KMS-11 (cell line): ENCODE data around the gene COL10A1.

Experiments
- H2AFZ ChIP-seq: fragments of 200-600 bp; sonication (generic); 2 replicates; pipeline ENCODE4 v1.6.1; 2016; ENCODE audit warnings: antibody characterized with exemption, mixed run types, low read depth
- H3K27ac ChIP-seq: fragments of 200-600 bp; sonication (generic); 2 replicates; pipeline ENCODE4 v1.6.1; 2016; ENCODE audit warnings: mild to moderate bottlenecking, mixed run types
- H3K27me3 ChIP-seq: fragments of 200-600 bp; sonication (generic); 2 replicates; pipeline ENCODE4 v1.6.1; 2017; ENCODE audit warnings: mild to moderate bottlenecking, low read depth, mixed run types, moderate library complexity; ENCODE audit not compliant: insufficient read depth
- H3K36me3 ChIP-seq: fragments of 200-600 bp; sonication (generic); 2 replicates; pipeline ENCODE4 v1.6.1; 2017; ENCODE audit warnings: mild to moderate bottlenecking, mixed run types; ENCODE audit not compliant: insufficient read depth
- H3K4me1 ChIP-seq: fragments of 200-600 bp; sonication (generic); 2 replicates; pipeline ENCODE4 v1.6.1; 2016; ENCODE audit warnings: mild to moderate bottlenecking, low read depth, mixed run types; ENCODE audit not compliant: poor library complexity, severe bottlenecking
- H3K4me2 ChIP-seq: fragments of 200-600 bp; sonication (generic); 2 replicates; pipeline ENCODE4 v1.7.0; 2016; ENCODE audit warnings: mild to moderate bottlenecking, mixed run types
- H3K4me3 ChIP-seq: fragments of 200-600 bp; sonication (generic); IDR thresholded peaks from 2 replicates; pipeline ENCODE4 v1.6.1; 2017; ENCODE audit warnings: low read depth, low read length, mixed read lengths; ENCODE audit not compliant: insufficient read depth
- H3K79me2 ChIP-seq: fragments of 200-600 bp; sonication (generic); 2 replicates; pipeline ENCODE4 v1.6.1; 2016; ENCODE audit warnings: low read depth, mixed run types; ENCODE audit not compliant: insufficient read depth
- H3K9ac ChIP-seq: fragments of 200-600 bp; sonication (generic); 2 replicates; pipeline ENCODE4 v1.6.1; 2016; ENCODE audit warnings: mild to moderate bottlenecking, mixed run types
- H4K20me1 ChIP-seq: fragments of 200-600 bp; sonication (generic); 2 replicates; pipeline ENCODE4 v1.6.1; 2016; ENCODE audit warnings: mild to moderate bottlenecking, mixed run types; ENCODE audit not compliant: insufficient read depth
- TF ChIP-seq, protein P1 (sequence below): fragments of 200-600 bp; sonication (generic); conservative IDR thresholded peaks from 2 replicates; pipeline ENCODE4 v1.6.1; 2017; ENCODE audit warnings: low read depth, mild to moderate bottlenecking, antibody characterized with exemption, low read length, moderate library complexity, mixed read lengths

The COL10A1 gene

DNA sequence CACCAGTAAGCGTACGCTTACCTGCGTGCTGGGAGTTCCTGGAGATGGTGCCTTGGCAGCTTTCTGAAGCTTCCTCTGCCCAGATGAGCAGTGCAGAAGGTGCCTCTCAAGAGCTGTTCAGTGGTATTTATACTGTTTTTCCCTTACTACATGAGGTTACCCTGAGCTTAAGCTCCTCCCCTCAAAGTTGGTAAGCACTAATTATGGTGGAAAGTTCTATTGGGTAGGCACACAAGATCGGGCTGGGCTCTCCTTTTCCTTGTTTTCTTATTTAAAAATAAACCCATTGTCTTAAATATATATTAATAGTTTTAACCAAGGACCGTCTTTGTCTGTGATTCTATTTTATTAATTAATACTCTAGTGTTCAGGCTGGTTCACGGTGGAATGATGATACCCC, at the start of gene COL10A1:
Gene COL10A1, minus strand, starts transcription at position 101 of the 400 bp plus-strand sequence. CDS start 640 bp downstream, outside the sequence.
- H2AFZ ChIP-seq: no peak within 1 kb of the TSS
- H3K4me3 ChIP-seq: no peak within 1 kb of the TSS
- no peak within 1 kb of the TSS for H3K9ac ChIP-seq
- no peaks in the 10 kb centered on the region for H3K79me2 ChIP-seq
- H4K20me1 ChIP-seq: no peaks in the 10 kb centered on the region
- no peaks in the 10 kb centered on the region for H3K27me3 ChIP-seq
- H3K27ac ChIP-seq: no peak within 1 kb of the TSS
- no peak within 1 kb of the TSS for H3K4me2 ChIP-seq
- no peaks in the 10 kb centered on the region for H3K36me3 ChIP-seq
- no peaks in the 10 kb centered on the region for H3K4me1 ChIP-seq
- TF ChIP-seq, protein P1, sequence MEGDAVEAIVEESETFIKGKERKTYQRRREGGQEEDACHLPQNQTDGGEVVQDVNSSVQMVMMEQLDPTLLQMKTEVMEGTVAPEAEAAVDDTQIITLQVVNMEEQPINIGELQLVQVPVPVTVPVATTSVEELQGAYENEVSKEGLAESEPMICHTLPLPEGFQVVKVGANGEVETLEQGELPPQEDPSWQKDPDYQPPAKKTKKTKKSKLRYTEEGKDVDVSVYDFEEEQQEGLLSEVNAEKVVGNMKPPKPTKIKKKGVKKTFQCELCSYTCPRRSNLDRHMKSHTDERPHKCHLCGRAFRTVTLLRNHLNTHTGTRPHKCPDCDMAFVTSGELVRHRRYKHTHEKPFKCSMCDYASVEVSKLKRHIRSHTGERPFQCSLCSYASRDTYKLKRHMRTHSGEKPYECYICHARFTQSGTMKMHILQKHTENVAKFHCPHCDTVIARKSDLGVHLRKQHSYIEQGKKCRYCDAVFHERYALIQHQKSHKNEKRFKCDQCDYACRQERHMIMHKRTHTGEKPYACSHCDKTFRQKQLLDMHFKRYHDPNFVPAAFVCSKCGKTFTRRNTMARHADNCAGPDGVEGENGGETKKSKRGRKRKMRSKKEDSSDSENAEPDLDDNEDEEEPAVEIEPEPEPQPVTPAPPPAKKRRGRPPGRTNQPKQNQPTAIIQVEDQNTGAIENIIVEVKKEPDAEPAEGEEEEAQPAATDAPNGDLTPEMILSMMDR: no peak

DNA sequence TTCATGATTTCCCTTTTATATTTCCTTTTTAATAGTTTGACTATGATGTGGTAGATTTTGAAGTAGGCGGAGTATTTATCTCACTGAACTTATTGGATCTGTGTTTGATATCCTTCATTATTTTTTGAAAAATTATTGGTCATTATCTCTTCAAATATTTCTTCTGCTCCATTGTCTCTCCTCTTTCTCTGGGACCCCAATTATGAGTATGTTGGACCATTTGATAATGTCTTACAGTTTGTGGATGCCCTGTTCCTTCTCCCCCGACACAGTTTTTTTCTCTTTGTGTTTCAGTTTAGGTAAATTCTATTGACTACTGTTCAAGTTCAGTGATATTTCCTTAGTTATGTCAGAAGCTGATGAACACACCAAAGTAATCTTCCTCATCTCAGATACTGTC, 49.4 kb upstream of the COL10A1 start:
- Histone ChIP-seq H3K4me2 (no peak overlapping the region), H3K9ac (no peak overlapping the region), H3K4me1 (no peaks in the 10 kb centered on the region), H3K4me3 (no peak overlapping the region), H2AFZ (no peak overlapping the region), H4K20me1 (no peaks in the 10 kb centered on the region), H3K27me3 (no peaks in the 10 kb centered on the region), H3K27ac (no peak overlapping the region), H3K36me3 (no peaks in the 10 kb centered on the region), H3K79me2 (no peaks in the 10 kb centered on the region)
- TF ChIP-seq, protein P1: no peak

DNA sequence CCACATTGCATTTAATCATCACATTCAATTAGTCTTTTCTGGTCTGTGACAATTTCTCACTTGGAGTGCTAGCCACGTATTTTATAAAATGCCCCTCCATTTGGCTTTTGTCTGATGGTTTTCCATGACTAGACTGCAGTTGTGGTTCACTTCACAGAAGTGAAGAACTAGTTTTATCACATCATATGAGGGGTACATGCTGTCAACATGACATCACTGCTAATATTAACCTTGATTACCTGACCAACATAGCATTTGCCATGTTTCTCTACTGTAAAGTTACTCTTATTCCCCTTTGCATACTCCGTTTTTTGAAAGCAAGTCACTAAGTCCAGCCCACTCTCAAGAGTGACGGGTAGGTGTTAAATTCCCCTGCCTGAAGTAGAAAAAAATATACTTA, 48.0 kb upstream of the COL10A1 start:
- Histone ChIP-seq H2AFZ (no peak overlapping the region), H3K4me2 (no peak overlapping the region), H3K36me3 (no peaks in the 10 kb centered on the region), H3K27me3 (no peaks in the 10 kb centered on the region), H3K9ac (no peak overlapping the region), H3K4me3 (no peak overlapping the region), H3K4me1 (no peaks in the 10 kb centered on the region), H4K20me1 (no peaks in the 10 kb centered on the region), H3K27ac (no peak overlapping the region), H3K79me2 (no peaks in the 10 kb centered on the region)
- TF ChIP-seq, protein P1: no peak

DNA sequence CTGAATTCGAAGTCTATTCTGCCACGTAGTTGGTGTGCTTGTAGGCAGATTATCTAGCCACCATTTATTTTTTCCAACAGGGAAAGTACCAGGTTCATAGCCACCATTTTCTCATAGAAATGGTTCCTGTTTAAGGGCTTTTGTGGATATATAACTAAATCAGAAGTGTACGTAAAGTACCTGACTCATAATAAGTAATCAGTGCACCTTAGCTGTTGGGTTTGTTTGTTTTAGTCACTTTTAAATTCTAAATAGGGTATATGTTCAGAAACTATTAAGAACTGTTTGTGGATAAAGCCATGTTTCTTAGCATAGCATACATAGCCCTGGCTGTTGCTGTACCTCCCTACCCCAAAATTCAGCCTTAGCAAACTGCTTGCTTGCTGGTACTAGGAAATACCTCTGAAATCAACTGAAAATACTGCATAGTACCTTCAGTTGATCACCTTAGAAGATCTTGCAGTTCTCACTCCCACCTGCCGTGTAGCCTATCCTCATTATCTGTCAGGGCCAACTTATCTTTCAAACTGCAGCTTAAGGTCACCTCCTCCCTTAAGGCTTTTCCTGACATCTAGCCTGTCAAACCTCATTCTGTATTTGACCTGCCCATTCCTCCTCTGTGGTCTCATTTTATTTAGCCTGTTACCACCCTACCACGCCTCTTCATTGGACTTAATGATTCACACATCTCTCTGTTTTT, 44.6 kb upstream of the COL10A1 start:
- Histone ChIP-seq H3K27ac (no peak overlapping the region), H3K4me1 (no peaks in the 10 kb centered on the region), H2AFZ (no peak overlapping the region), H3K36me3 (no peaks in the 10 kb centered on the region), H3K4me3 (no peak overlapping the region), H3K79me2 (no peaks in the 10 kb centered on the region), H3K9ac (no peak overlapping the region), H3K4me2 (no peak overlapping the region), H3K27me3 (no peaks in the 10 kb centered on the region), H4K20me1 (no peaks in the 10 kb centered on the region)
- TF ChIP-seq, protein P1: no peak
